ENCODE results near the gene UST. TPM values are rescaled to one million over a fixed set of nuclear protein-coding genes. Genes with fewer than 3 reads are reported as not detected.

Gene UST
- total RNA-seq, 4 donors from 2014 or later, result 4.8 to 9.0 (median 7.8) TPM

DNA sequence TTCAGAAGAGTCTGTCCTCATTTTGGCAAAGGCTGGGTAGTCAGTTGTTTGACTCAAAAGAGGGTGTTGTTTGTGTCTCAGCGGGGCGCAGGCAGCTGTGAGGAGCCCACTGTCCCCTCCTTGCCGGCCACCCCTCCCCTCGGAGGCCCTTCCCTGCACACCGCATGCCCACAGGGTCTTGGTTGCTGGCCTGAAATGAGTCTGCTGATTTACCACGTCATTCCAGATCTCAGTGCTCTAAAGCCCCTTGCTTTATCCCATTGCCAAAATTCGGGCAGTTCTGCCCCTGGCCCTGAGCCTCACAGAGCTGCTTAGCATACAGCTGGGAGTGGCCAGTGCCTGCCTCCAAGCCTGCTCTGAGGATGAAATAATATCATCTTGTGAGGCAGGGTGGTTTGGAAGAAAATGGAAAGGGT, 220.7 kb downstream of the UST start:
- intact Hi-C loops (cut with DNase I; ENCODE audit: low total_unique reads), result no loop called here
- 33 to 69% methylated on average over 1 to 7 of the region's 7 CpGs for WGBS, 2 donors (ENCODE audit: low coverage in 1 of 2)
- TF ChIP-seq EP300 (IDR thresholded peaks at IDR 0.05; ENCODE audit: low read depth) (no peak), POLR2A (IDR thresholded peaks at IDR 0.05) (no peak), POLR2AphosphoS5 (IDR thresholded peaks at IDR 0.05) (no peak)
- TF ChIP-seq, protein P1, sequence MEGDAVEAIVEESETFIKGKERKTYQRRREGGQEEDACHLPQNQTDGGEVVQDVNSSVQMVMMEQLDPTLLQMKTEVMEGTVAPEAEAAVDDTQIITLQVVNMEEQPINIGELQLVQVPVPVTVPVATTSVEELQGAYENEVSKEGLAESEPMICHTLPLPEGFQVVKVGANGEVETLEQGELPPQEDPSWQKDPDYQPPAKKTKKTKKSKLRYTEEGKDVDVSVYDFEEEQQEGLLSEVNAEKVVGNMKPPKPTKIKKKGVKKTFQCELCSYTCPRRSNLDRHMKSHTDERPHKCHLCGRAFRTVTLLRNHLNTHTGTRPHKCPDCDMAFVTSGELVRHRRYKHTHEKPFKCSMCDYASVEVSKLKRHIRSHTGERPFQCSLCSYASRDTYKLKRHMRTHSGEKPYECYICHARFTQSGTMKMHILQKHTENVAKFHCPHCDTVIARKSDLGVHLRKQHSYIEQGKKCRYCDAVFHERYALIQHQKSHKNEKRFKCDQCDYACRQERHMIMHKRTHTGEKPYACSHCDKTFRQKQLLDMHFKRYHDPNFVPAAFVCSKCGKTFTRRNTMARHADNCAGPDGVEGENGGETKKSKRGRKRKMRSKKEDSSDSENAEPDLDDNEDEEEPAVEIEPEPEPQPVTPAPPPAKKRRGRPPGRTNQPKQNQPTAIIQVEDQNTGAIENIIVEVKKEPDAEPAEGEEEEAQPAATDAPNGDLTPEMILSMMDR (IDR thresholded peaks at IDR 0.05), result no peak
- in situ Hi-C loops (cut with MboI; ENCODE audit: low pct_ligation_motif_present in 1 of 4, low pct_unique_long_range_greater_than_20kb in 1 of 4, low sequenced_read_pairs in 3 of 4), result loop anchor here in 1 of 4 donors (25.0 kb wide), 1 partner anchor 380 kb away; no protein-coding TSS in a partner anchor
- Histone ChIP-seq H3K9me3 (no peaks in the 10 kb centered on the region), H3K4me1 (peaks cover 0 to 9% (median 4%) of the 10 kb centered on the region in 4 donors), H3K27me3 (no peaks in the 10 kb centered on the region), H3K4me3 (no peak overlapping the region), H3K36me3 (no peaks in the 10 kb centered on the region), H3K27ac (peak overlapping the region in 2 of 4 donors; percentile 28 to 30)
- DNase-seq, result no peak

DNA sequence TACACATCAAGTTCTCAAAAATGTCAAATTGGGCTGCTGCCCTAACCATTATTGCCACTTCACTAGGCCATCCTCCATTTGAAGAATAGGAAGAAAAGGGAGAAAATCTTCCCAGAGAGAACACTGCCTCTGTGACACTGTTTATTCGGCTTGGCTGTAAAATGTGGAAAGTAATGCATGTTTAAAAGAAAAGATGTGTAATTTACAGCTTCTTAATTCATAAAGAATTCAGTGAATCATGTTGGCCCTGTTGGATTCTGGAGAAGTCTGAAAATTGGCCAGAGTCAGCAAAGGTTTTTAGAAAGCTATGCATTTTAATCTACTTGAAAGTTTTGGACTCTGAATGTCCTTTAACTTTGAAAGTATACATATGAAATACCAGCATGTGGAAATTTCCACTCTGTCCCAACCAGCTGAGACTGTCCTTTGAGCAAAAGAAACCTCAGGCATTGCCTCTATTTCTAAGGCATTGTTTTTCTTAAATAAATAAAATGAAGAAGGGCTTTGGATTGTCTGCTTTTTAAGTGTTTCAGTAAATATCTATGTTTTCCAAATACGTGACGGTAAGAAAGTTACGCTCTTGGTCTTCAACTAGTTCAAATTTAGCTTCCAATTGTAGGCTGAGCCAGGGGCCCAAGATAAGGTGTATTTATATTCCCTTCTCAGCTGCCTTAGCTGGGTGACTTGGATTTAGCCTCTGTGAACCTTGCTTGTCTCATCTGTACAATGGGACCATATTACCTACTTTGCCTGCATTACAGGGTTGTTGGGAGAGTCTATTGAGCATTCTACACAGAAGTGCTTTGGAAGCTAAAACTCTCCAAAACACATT, 222.2 kb downstream of the UST start:
- TF ChIP-seq, protein P1 (IDR thresholded peaks at IDR 0.05), result no peak
- TF ChIP-seq POLR2AphosphoS5 (IDR thresholded peaks at IDR 0.05), result no peak
- peak overlapping the region; percentile 27 to 32 (median 29) for H3K27ac ChIP-seq
- H3K27me3 ChIP-seq, result no peaks in the 10 kb centered on the region
- H3K4me3 ChIP-seq, result no peak overlapping the region
- 73 to 93% methylated on average over 4 of the region's 4 CpGs for WGBS, 2 donors (ENCODE audit: low coverage in 1 of 2)
- no peak for DNase-seq
- in situ Hi-C loops (cut with MboI; ENCODE audit: low pct_ligation_motif_present in 1 of 4, low pct_unique_long_range_greater_than_20kb in 1 of 4, low sequenced_read_pairs in 3 of 4), result loop anchor here in 1 of 4 donors (25.0 kb wide), 1 partner anchor 382 kb away; no protein-coding TSS in a partner anchor
- H3K36me3 ChIP-seq, result no peaks in the 10 kb centered on the region
- intact Hi-C loops (cut with DNase I; ENCODE audit: low total_unique reads), result no loop called here
- no peaks in the 10 kb centered on the region for H3K9me3 ChIP-seq
- peaks cover 0 to 9% (median 6%) of the 10 kb centered on the region in 4 donors for H3K4me1 ChIP-seq

DNA sequence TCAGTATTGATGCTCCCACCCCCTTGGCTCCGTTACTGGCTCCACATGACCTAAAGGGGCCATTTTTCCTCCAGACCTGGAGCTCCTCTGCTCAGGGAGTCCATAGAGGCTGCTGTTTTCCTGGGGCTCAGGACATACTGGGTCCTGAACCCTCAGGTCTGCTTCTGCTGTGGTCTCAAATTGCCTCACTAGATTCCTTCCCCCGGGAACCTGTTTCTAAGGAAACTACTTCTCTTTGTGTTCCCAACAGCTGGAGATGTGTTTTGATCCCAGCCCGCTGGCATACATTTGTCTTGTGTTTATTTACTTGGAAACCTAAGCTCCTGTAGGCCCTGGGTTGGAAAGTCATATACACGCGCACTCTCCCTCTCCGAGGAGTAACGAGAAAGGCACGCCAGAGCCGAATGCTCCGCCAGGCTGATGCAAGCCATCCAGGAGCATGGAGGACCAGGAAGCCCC, 222.8 kb downstream of the UST start:
- peak overlapping the region; percentile 27 to 32 (median 29) for H3K27ac ChIP-seq
- TF ChIP-seq POLR2A (IDR thresholded peaks at IDR 0.05) (no peak), POLR2AphosphoS5 (IDR thresholded peaks at IDR 0.05) (peak in 1 of 3 donors; percentile 47), EP300 (IDR thresholded peaks at IDR 0.05; ENCODE audit: low read depth) (no peak)
- TF ChIP-seq, protein P1 (IDR thresholded peaks at IDR 0.05), result no peak
- no peak overlapping the region for H3K4me3 ChIP-seq
- WGBS, 2 donors (ENCODE audit: low coverage in 1 of 2), result 78 to 88% methylated on average over 6 to 10 of the region's 10 CpGs
- H3K9me3 ChIP-seq, result no peaks in the 10 kb centered on the region
- no peaks in the 10 kb centered on the region for H3K36me3 ChIP-seq
- DNase-seq, result peak; percentile 39
- intact Hi-C loops (cut with DNase I; ENCODE audit: low total_unique reads), result no loop called here
- H3K4me1 ChIP-seq, result peaks cover 0 to 9% (median 6%) of the 10 kb centered on the region in 4 donors
- no peaks in the 10 kb centered on the region for H3K27me3 ChIP-seq
- in situ Hi-C loops (cut with MboI; ENCODE audit: low pct_ligation_motif_present in 1 of 4, low pct_unique_long_range_greater_than_20kb in 1 of 4, low sequenced_read_pairs in 3 of 4), result loop anchor here in 1 of 4 donors (25.0 kb wide), 1 partner anchor 382 kb away; no protein-coding TSS in a partner anchor
